DOHH2 (cell line): ENCODE measurements around the gene POPDC3.

Source experiments
- H3F3A ChIP-seq: fragments of 200-600 bp; sonication (generic), shearing (Covaris generic); 2 replicates; pipeline ENCODE4 v1.6.0; 2016; ENCODE audit warnings: antibody characterized with exemption, mild to moderate bottlenecking; ENCODE audit not compliant: control insufficient read depth, insufficient read depth
- H3K27ac ChIP-seq: fragments of 200-600 bp; sonication (generic); 2 replicates; pipeline ENCODE4 v1.5.1; 2014; ENCODE audit warnings: low read depth, mild to moderate bottlenecking, low read length, moderate library complexity
- H3K27me3 ChIP-seq: fragments of 200-600 bp; sonication (generic); 2 replicates; pipeline ENCODE4 v1.6.1; 2014; ENCODE audit warnings: mild to moderate bottlenecking, low read length, mixed read lengths; ENCODE audit not compliant: control insufficient read depth
- H3K36me3 ChIP-seq: fragments of 200-600 bp; sonication (generic); 2 replicates; pipeline ENCODE4 v1.6.1; 2014; ENCODE audit warnings: mild to moderate bottlenecking, low read length, moderate library complexity, mixed read lengths; ENCODE audit not compliant: control insufficient read depth
- H3K4me1 ChIP-seq: fragments of 200-600 bp; sonication (generic); 2 replicates; pipeline ENCODE4 v1.6.1; 2014; ENCODE audit warnings: mild to moderate bottlenecking, low read length, mixed read lengths; ENCODE audit not compliant: control insufficient read depth
- H3K4me2 ChIP-seq: fragments of 200-600 bp; sonication (generic); 2 replicates; pipeline ENCODE4 v1.6.0; 2014; ENCODE audit warnings: mild to moderate bottlenecking, low read length, moderate library complexity
- H3K4me3 ChIP-seq: fragments of 200-600 bp; sonication (generic); 2 replicates; pipeline ENCODE4 v1.5.1; 2014; ENCODE audit warnings: mild to moderate bottlenecking, low read length, mixed read lengths
- H3K79me2 ChIP-seq: fragments of 200-600 bp; sonication (generic); 2 replicates; pipeline ENCODE4 v1.6.1; 2014; ENCODE audit warnings: mild to moderate bottlenecking, low read length, mixed read lengths; ENCODE audit not compliant: control insufficient read depth
- H3K9me2 ChIP-seq: fragments of 200-600 bp; sonication (generic); replicated peaks from 2 replicates; pipeline ENCODE4 v1.6.1; 2014; ENCODE audit warnings: mild to moderate bottlenecking, low read length, mixed read lengths; ENCODE audit not compliant: control insufficient read depth
- H3K9me3 ChIP-seq: fragments of 200-600 bp; sonication (generic); 2 replicates; pipeline ENCODE4 v1.6.1; 2014; ENCODE audit warnings: antibody characterized with exemption, low read length, mixed read lengths; ENCODE audit not compliant: control insufficient read depth, insufficient read depth
- H4K20me1 ChIP-seq: fragments of 200-600 bp; sonication (generic); 2 replicates; pipeline ENCODE4 v1.6.0; 2014; ENCODE audit warnings: low read depth, mild to moderate bottlenecking, antibody characterized with exemption, low read length, moderate library complexity; ENCODE audit not compliant: control insufficient read depth, insufficient read depth
- CTCF ChIP-seq: fragments of 200-600 bp; sonication (generic); IDR thresholded peaks from one replicate; pipeline ENCODE4 v1.5.1; 2014; ENCODE audit warnings: antibody characterized with exemption, mild to moderate bottlenecking, low read depth, low read length; ENCODE audit not compliant: poor library complexity, severe bottlenecking
- EZH2phosphoT487 ChIP-seq: fragments of 200-600 bp; sonication (generic); IDR thresholded peaks from 2 replicates; pipeline ENCODE4 v1.6.1; 2017; ENCODE audit warnings: borderline replicate concordance, mild to moderate bottlenecking, antibody characterized with exemption, low read length, moderate library complexity, mixed read lengths

Gene POPDC3

GRCh38 chr6:105170059-105170458 lies 9.8 kb downstream of the POPDC3 start:
- H3F3A ChIP-seq = no peaks in the 10 kb centered on the region
- H3K4me3 ChIP-seq = no peak overlapping the region
- no peaks in the 10 kb centered on the region for H3K27me3 ChIP-seq
- H4K20me1 ChIP-seq = no peaks in the 10 kb centered on the region
- H3K79me2 ChIP-seq = no peaks in the 10 kb centered on the region
- H3K9me3 ChIP-seq = no peaks in the 10 kb centered on the region
- no peaks in the 10 kb centered on the region for H3K36me3 ChIP-seq
- H3K4me2 ChIP-seq = no peak overlapping the region
- no peak overlapping the region for H3K27ac ChIP-seq
- no peak for TF ChIP-seq CTCF
- TF ChIP-seq EZH2phosphoT487 = no peak
- H3K4me1 ChIP-seq = no peaks in the 10 kb centered on the region
- H3K9me2 ChIP-seq = no peaks in the 10 kb centered on the region

GRCh38 chr6:105167914-105168313 lies 11.9 kb downstream of the POPDC3 start:
- Histone ChIP-seq H3K79me2 (no peaks in the 10 kb centered on the region), H3F3A (no peaks in the 10 kb centered on the region), H3K27me3 (no peaks in the 10 kb centered on the region), H3K4me1 (no peaks in the 10 kb centered on the region), H3K4me3 (no peak overlapping the region), H3K36me3 (no peaks in the 10 kb centered on the region), H4K20me1 (no peaks in the 10 kb centered on the region), H3K9me3 (no peaks in the 10 kb centered on the region), H3K4me2 (no peak overlapping the region), H3K9me2 (no peaks in the 10 kb centered on the region), H3K27ac (no peak overlapping the region)
- TF ChIP-seq EZH2phosphoT487 (no peak), CTCF (no peak)

GRCh38 chr6:105164418-105164817 lies 15.4 kb downstream of the POPDC3 start:
- Histone ChIP-seq H3K4me1 (no peaks in the 10 kb centered on the region), H3K4me2 (no peak overlapping the region), H3K27ac (no peak overlapping the region), H3K9me3 (no peaks in the 10 kb centered on the region), H4K20me1 (no peaks in the 10 kb centered on the region), H3K27me3 (no peaks in the 10 kb centered on the region), H3K79me2 (no peaks in the 10 kb centered on the region), H3K9me2 (no peaks in the 10 kb centered on the region), H3F3A (no peaks in the 10 kb centered on the region), H3K36me3 (no peaks in the 10 kb centered on the region), H3K4me3 (no peak overlapping the region)
- TF ChIP-seq CTCF = no peak
- TF ChIP-seq EZH2phosphoT487 = no peak

GRCh38 chr6:105163183-105163582 lies 16.6 kb downstream of the POPDC3 start:
- Histone ChIP-seq H3K27ac (no peak overlapping the region), H3K9me2 (no peaks in the 10 kb centered on the region)
- TF ChIP-seq EZH2phosphoT487 (no peak), CTCF (no peak)

More at GRCh38 chr6:105163183-105163582, 16.6 kb downstream of the POPDC3 start:
- Histone ChIP-seq H4K20me1 (no peaks in the 10 kb centered on the region), H3K9me3 (no peaks in the 10 kb centered on the region), H3K4me3 (no peak overlapping the region), H3K36me3 (no peaks in the 10 kb centered on the region), H3K4me2 (no peak overlapping the region), H3F3A (no peaks in the 10 kb centered on the region), H3K79me2 (no peaks in the 10 kb centered on the region), H3K27me3 (no peaks in the 10 kb centered on the region), H3K4me1 (no peaks in the 10 kb centered on the region)
